HepG2 (cell line): Measurements from ENCODE around the gene LTA4H. TPM values are rescaled to one million over a fixed set of nuclear protein-coding genes. Genes with fewer than 3 reads are reported as not detected.
A peak's percentile ranks its signal among the peaks of the same experiment; 100 is the strongest.

Source experiments
- ATAC-seq: fragments of 200-7000 bp; cut with Tn5 transposase; 3 replicates; pipeline ENCODE4 v1.9.1; 2020; ENCODE audit warnings: mild to moderate bottlenecking, moderate library complexity
- BruUV-seq: library from RNA; stranded (reverse); fragments of 400-500 nt; replicated peaks from 2 replicates; lab custom pipeline; 2021; lab: Mats Ljungman, UMichigan
- CTCF ChIA-PET: fragments of 300-600 bp; formaldehyde crosslinking; extraction: SDS; loops from one replicate; lab custom pipeline; 2021; ENCODE audit warnings: low total read pairs, inconsistent platforms, low intra/inter-chr PET ratio; lab: Yijun Ruan, JAX
- POLR2A ChIA-PET: fragments of 350-600 bp; sonication (Branson Sonifier 250); formaldehyde crosslinking; loops from one replicate; lab custom pipeline; 2020; ENCODE audit warnings: antibody characterized with exemption, inconsistent platforms; lab: Yijun Ruan, JAX
- DNase-seq: peaks from one replicate; pipeline ENCODE4 v3.0.0-alpha.2; 2015; ENCODE audit warnings: low spot score
- FAIRE-seq: peaks from 3 replicates; lab custom pipeline; 2011; peaks lifted over from hg19 to GRCh38; lab: Jason Lieb, UNC
- H2AFZ ChIP-seq: one replicate; pipeline ENCODE4 v1.6.1; 2011; ENCODE audit warnings: low read length, inconsistent platforms
- H3K27ac ChIP-seq: fragments of 300-600 bp; 3 replicates; pipeline ENCODE4 v1.8.0; 2011; ENCODE audit warnings: mixed run types, mild to moderate bottlenecking, mixed read lengths, low read length, inconsistent platforms; ENCODE audit not compliant: insufficient read depth; ENCODE audit errors: extremely low read length
- H3K27me3 ChIP-seq, 2 experiments: fragments of 200-600 bp in 1 of 2; 2 replicates in 1 of 2; 3 replicates in 1 of 2; pipeline versions ENCODE4 v1.6.0 to v1.8.0; 2011; ENCODE audit warnings: low read length in 2 of 2, mild to moderate bottlenecking in 2 of 2, moderate library complexity in 2 of 2, inconsistent platforms in 1 of 2; ENCODE audit not compliant: insufficient read depth in 2 of 2, control insufficient read depth in 1 of 2
- H3K36me3 ChIP-seq, 2 experiments: fragments of 200-600 bp in 1 of 2; replicated peaks in 1 of 2; 2 replicates in 1 of 2; 3 replicates in 1 of 2; pipeline versions ENCODE4 v1.5.1 to v1.8.0; 2011; ENCODE audit warnings: low read length in 2 of 2, inconsistent platforms in 1 of 2; ENCODE audit not compliant: insufficient read depth in 2 of 2, control insufficient read depth in 1 of 2
- H3K4me1 ChIP-seq: 2 replicates; pipeline ENCODE4 v1.5.1; 2012; ENCODE audit warnings: low read length, inconsistent platforms; ENCODE audit not compliant: insufficient read depth
- H3K4me2 ChIP-seq: 2 replicates; pipeline ENCODE4 v1.6.0; 2011; ENCODE audit warnings: low read depth, low read length, inconsistent platforms
- H3K4me3 ChIP-seq, 3 experiments: fragments of 200-600 bp in 1 of 3; sonication (generic), shearing (Covaris generic) in 1 of 3; replicated peaks in 1 of 3; 2 replicates each; pipeline ENCODE4 v1.5.1; 2011 to 2016; ENCODE audit warnings: low read length in 3 of 3, inconsistent platforms in 2 of 3, low read depth in 2 of 3, mild to moderate bottlenecking in 2 of 3, control low read depth in 1 of 3, mixed read lengths in 1 of 3; ENCODE audit not compliant: insufficient read depth in 1 of 3
- H3K79me2 ChIP-seq: one replicate; pipeline ENCODE4 v1.6.1; 2011; ENCODE audit warnings: low read length, inconsistent platforms; ENCODE audit not compliant: insufficient read depth
- H3K9ac ChIP-seq: 2 replicates; pipeline ENCODE4 v1.6.0; 2011; ENCODE audit warnings: mild to moderate bottlenecking, low read depth, low read length, inconsistent platforms; ENCODE audit not compliant: insufficient read depth
- H3K9me3 ChIP-seq: 2 replicates; pipeline ENCODE4 v1.5.1; 2012; ENCODE audit warnings: mild to moderate bottlenecking, low read length
- H4K20me1 ChIP-seq: 2 replicates; pipeline ENCODE4 v1.6.0; 2011; ENCODE audit warnings: inconsistent platforms, mild to moderate bottlenecking, low read length, moderate library complexity; ENCODE audit not compliant: insufficient read depth
- NFYB ChIP-seq: sonication (generic); formaldehyde crosslinking; IDR thresholded peaks from 2 replicates; pipeline ENCODE4 v1.4.0; 2020; ENCODE audit warnings: missing genetic modification reagents
- RBM39 ChIP-seq: fragments of 200-400 bp; formaldehyde crosslinking; IDR thresholded peaks from one replicate; pipeline ENCODE4 v1.6.1; 2018; ENCODE audit warnings: antibody characterized with exemption, mild to moderate bottlenecking, low read depth, low read length; ENCODE audit not compliant: poor library complexity, severe bottlenecking
- RCOR2 ChIP-seq: IDR thresholded peaks from 2 replicates; pipeline ENCODE4 v1.6.1; 2016; ENCODE audit warnings: missing biosample characterization, missing genetic modification reagents
- SALL2 ChIP-seq: sonication (generic); formaldehyde crosslinking; IDR thresholded peaks from 2 replicates; pipeline ENCODE4 v1.8.1; 2023; ENCODE audit warnings: mild to moderate bottlenecking, missing genetic modification reagents, inconsistent platforms
- ZBTB2 ChIP-seq: sonication (generic); formaldehyde crosslinking; IDR thresholded peaks from 2 replicates; pipeline ENCODE4 v1.8.0; 2022; ENCODE audit warnings: low read depth, missing genetic modification reagents
- ZFP36 ChIP-seq: fragments of 150-350 bp; IDR thresholded peaks from 2 replicates; pipeline ENCODE4 v1.6.1; 2018; ENCODE audit warnings: borderline replicate concordance, low read length, low read depth; ENCODE audit not compliant: partially characterized antibody
- ZFP36L2 ChIP-seq: sonication (generic); formaldehyde crosslinking; IDR thresholded peaks from 2 replicates; pipeline ENCODE4 v1.4.0; 2020; ENCODE audit warnings: missing genetic modification reagents
- ZHX2 ChIP-seq, 2 experiments: sonication (generic) in 1 of 2; formaldehyde crosslinking in 1 of 2; IDR thresholded peaks; 2 replicates each; pipeline versions ENCODE4 v1.6.1 to v1.9.0; 2014 to 2022; ENCODE audit warnings: antibody characterized with exemption in 1 of 2, borderline replicate concordance in 1 of 2, inconsistent platforms in 1 of 2, low read depth in 1 of 2, missing genetic modification reagents in 1 of 2
- WGBS: methylation state at CpG from one replicate; pipeline ENCODE4 v1.1.6; 2017; ENCODE audit warnings: low lambda C conversion rate; 5-methylcytosine and 5-hydroxymethylcytosine counted together
- in situ Hi-C: cut with HindIII; loops from 2 replicates; pipeline ENCODE4 v1.10.0; 2017; ENCODE audit warnings: low pct_unique_long_range_greater_than_20kb; ENCODE audit not compliant: extremely low pct_ligation_motif_present
- intact Hi-C: fragments of 100-400 bp; cut with micrococcal nuclease; formaldehyde crosslinking; loops from one replicate; pipeline ENCODE4 v1.10.0; 2022; ENCODE audit not compliant: unreplicated experiment
- polyA plus RNA-seq, 8 experiments: library from polyadenylated mRNA; depleted of rRNA in 3 of 8; stranded (reverse) in 7 of 8; unstranded in 1 of 8; fragments of >200 nt; fragmentation: Illumina TruSeq in 4 of 8; extraction: Trizol in 4 of 8; gene quantifications; 2 replicates each; pipeline versions ENCODE4 v1.2.1 to v1.2.3, GENCODE V29; 2011 to 2016; ENCODE audit warnings: low read depth in 4 of 8, missing spikeins in 1 of 8, mixed read lengths in 1 of 8; ENCODE audit not compliant: insufficient read depth in 1 of 8
- total RNA-seq, 5 experiments: library from RNA; depleted of rRNA; stranded (reverse); fragments of >200 nt; fragmentation: Illumina TruSeq; extraction: Trizol; gene quantifications; 2 replicates each; pipeline ENCODE4 v1.2.3, GENCODE V29; 2016; ENCODE audit warnings: low read depth in 1 of 5
- TF ChIP-seq, protein P1 (sequence below): sonication (generic); formaldehyde crosslinking; IDR thresholded peaks from 2 replicates; pipeline ENCODE4 v1.8.0; 2022; ENCODE audit warnings: mild to moderate bottlenecking, missing genetic modification reagents; ENCODE audit not compliant: insufficient replicate concordance
- TF ChIP-seq, protein P2 (sequence below): sonication (generic); formaldehyde crosslinking; IDR thresholded peaks from 2 replicates; pipeline ENCODE4 v1.8.0; 2022; ENCODE audit warnings: missing genetic modification reagents, mild to moderate bottlenecking, moderate library complexity, borderline replicate concordance

The LTA4H gene
- total and polyA plus RNA-seq, 2 of the 13 experiments (the other 11 are each of a cell fraction or from before 2014, with no cell fraction given) = 87.5 to 90.4 TPM

- Histone ChIP-seq H3K79me2 (no peaks in the 10 kb centered on the region), H3K27ac (peak overlapping the region; percentile 85), H3K4me1 (peaks cover 47% of the 10 kb centered on the region), H3K4me2 (peak overlapping the region; percentile 68), H2AFZ (no peak overlapping the region), H3K9me3 (no peaks in the 10 kb centered on the region), H4K20me1 (no peaks in the 10 kb centered on the region), H3K4me3 (peak overlapping the region in 2 of 3 experiments; percentile 32 to 38; a peak in 3 of 6 replicates), H3K36me3 (no peaks in the 10 kb centered on the region), H3K9ac (peak overlapping the region; percentile 60), H3K27me3 (no peaks in the 10 kb centered on the region)
- DNase-seq (peak; percentile 87), FAIRE-seq (peak; percentile 85), ATAC-seq (peak; percentile 96)
- in situ Hi-C loops (no loop called here), intact Hi-C loops (loop anchor here (1.0 kb wide), 1 partner anchor 8 kb away; no protein-coding TSS in a partner anchor)
- CTCF ChIA-PET = interaction anchor here (0.7 kb wide), 1 partner anchor 30 kb away, joined by 3 read pairs; the partner anchor contains the start of gene HAL
- POLR2A ChIA-PET = interaction anchor here (0.7 to 4.9 kb wide), 8 partner anchors 9 to 32 kb away, joined by 4 to 64 read pairs (median 15); partner anchors contain the start of genes AMDHD1, CCDC38 and HAL
- BruUV-seq = TSS peak; percentile 82
- under 1% methylated on average over 7 of the region's 7 CpGs for WGBS
- TF ChIP-seq ZBTB2 (CRISPR knock-in tag) (no peak), ZHX2 (IDR thresholded peaks at IDR 0.05; ENCODE audit: low read depth) (0 out of 2 replicates have a peak, but pooled peaks have one; percentile 55), ZHX2 (CRISPR knock-in tag; IDR thresholded peaks at IDR 0.05; ENCODE audit: borderline replicate concordance) (peak; percentile 32; the same call in 1 of the 2 replicates), ZFP36L2 (CRISPR knock-in tag) (no peak), NFYB (CRISPR knock-in tag) (no peak; the same call in 1 of the 2 replicates), RCOR2 (CRISPR knock-in tag) (peak; percentile 64; the same call in 1 of the 2 replicates), RBM39 (no peak), SALL2 (CRISPR knock-in tag) (no peak), ZFP36 (no peak)
- TF ChIP-seq, protein P1, sequence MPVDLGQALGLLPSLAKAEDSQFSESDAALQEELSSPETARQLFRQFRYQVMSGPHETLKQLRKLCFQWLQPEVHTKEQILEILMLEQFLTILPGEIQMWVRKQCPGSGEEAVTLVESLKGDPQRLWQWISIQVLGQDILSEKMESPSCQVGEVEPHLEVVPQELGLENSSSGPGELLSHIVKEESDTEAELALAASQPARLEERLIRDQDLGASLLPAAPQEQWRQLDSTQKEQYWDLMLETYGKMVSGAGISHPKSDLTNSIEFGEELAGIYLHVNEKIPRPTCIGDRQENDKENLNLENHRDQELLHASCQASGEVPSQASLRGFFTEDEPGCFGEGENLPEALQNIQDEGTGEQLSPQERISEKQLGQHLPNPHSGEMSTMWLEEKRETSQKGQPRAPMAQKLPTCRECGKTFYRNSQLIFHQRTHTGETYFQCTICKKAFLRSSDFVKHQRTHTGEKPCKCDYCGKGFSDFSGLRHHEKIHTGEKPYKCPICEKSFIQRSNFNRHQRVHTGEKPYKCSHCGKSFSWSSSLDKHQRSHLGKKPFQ (CRISPR knock-in tag) = no peak
- TF ChIP-seq, protein P2, sequence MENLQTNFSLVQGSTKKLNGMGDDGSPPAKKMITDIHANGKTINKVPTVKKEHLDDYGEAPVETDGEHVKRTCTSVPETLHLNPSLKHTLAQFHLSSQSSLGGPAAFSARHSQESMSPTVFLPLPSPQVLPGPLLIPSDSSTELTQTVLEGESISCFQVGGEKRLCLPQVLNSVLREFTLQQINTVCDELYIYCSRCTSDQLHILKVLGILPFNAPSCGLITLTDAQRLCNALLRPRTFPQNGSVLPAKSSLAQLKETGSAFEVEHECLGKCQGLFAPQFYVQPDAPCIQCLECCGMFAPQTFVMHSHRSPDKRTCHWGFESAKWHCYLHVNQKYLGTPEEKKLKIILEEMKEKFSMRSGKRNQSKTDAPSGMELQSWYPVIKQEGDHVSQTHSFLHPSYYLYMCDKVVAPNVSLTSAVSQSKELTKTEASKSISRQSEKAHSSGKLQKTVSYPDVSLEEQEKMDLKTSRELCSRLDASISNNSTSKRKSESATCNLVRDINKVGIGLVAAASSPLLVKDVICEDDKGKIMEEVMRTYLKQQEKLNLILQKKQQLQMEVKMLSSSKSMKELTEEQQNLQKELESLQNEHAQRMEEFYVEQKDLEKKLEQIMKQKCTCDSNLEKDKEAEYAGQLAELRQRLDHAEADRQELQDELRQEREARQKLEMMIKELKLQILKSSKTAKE (CRISPR knock-in tag) = no peak; the same call in 1 of the 2 replicates
Observed at GRCh38 chr12:95966287-95966870, 69.0 kb downstream of the LTA4H start.
